ENCODE measurements around the gene ATP5PD. TPM values are rescaled to one million over a fixed set of nuclear protein-coding genes. Genes with fewer than 3 reads are reported as not detected.
A peak's percentile ranks its signal among the peaks of the same experiment; 100 is the strongest.

Gene ATP5PD
- total and polyA plus RNA-seq, 2 of the 13 experiments (the other 11 are each of a cell fraction or from before 2014, with no cell fraction given) = 158 to 428 TPM

GRCh38 chr17:75046407-75047289 is at the start of gene ATP5PD, which contains the start of gene KCTD2 (continued):
- TF ChIP-seq, protein P1, sequence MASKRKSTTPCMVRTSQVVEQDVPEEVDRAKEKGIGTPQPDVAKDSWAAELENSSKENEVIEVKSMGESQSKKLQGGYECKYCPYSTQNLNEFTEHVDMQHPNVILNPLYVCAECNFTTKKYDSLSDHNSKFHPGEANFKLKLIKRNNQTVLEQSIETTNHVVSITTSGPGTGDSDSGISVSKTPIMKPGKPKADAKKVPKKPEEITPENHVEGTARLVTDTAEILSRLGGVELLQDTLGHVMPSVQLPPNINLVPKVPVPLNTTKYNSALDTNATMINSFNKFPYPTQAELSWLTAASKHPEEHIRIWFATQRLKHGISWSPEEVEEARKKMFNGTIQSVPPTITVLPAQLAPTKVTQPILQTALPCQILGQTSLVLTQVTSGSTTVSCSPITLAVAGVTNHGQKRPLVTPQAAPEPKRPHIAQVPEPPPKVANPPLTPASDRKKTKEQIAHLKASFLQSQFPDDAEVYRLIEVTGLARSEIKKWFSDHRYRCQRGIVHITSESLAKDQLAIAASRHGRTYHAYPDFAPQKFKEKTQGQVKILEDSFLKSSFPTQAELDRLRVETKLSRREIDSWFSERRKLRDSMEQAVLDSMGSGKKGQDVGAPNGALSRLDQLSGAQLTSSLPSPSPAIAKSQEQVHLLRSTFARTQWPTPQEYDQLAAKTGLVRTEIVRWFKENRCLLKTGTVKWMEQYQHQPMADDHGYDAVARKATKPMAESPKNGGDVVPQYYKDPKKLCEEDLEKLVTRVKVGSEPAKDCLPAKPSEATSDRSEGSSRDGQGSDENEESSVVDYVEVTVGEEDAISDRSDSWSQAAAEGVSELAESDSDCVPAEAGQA (IDR thresholded peaks at IDR 0.05; ENCODE audit: low read depth) = no peak
- TF ChIP-seq, protein P1 (CRISPR knock-in tag; IDR thresholded peaks at IDR 0.05; ENCODE audit: borderline replicate concordance) = no peak
- TF ChIP-seq, protein P2, sequence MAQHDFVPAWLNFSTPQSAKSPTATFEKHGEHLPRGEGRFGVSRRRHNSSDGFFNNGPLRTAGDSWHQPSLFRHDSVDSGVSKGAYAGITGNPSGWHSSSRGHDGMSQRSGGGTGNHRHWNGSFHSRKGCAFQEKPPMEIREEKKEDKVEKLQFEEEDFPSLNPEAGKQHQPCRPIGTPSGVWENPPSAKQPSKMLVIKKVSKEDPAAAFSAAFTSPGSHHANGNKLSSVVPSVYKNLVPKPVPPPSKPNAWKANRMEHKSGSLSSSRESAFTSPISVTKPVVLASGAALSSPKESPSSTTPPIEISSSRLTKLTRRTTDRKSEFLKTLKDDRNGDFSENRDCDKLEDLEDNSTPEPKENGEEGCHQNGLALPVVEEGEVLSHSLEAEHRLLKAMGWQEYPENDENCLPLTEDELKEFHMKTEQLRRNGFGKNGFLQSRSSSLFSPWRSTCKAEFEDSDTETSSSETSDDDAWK (CRISPR knock-in tag; IDR thresholded peaks at IDR 0.05) = no peak
- TF ChIP-seq, protein P3, sequence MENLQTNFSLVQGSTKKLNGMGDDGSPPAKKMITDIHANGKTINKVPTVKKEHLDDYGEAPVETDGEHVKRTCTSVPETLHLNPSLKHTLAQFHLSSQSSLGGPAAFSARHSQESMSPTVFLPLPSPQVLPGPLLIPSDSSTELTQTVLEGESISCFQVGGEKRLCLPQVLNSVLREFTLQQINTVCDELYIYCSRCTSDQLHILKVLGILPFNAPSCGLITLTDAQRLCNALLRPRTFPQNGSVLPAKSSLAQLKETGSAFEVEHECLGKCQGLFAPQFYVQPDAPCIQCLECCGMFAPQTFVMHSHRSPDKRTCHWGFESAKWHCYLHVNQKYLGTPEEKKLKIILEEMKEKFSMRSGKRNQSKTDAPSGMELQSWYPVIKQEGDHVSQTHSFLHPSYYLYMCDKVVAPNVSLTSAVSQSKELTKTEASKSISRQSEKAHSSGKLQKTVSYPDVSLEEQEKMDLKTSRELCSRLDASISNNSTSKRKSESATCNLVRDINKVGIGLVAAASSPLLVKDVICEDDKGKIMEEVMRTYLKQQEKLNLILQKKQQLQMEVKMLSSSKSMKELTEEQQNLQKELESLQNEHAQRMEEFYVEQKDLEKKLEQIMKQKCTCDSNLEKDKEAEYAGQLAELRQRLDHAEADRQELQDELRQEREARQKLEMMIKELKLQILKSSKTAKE (CRISPR knock-in tag; IDR thresholded peaks at IDR 0.05; ENCODE audit: borderline replicate concordance) = no peak; the same call in 1 of the 2 replicates
- TF ChIP-seq ZNF333 (CRISPR knock-in tag; IDR thresholded peaks at IDR 0.05; ENCODE audit: borderline replicate concordance) = no peak; the same call in 1 of the 2 replicates
- TF ChIP-seq, protein P4, sequence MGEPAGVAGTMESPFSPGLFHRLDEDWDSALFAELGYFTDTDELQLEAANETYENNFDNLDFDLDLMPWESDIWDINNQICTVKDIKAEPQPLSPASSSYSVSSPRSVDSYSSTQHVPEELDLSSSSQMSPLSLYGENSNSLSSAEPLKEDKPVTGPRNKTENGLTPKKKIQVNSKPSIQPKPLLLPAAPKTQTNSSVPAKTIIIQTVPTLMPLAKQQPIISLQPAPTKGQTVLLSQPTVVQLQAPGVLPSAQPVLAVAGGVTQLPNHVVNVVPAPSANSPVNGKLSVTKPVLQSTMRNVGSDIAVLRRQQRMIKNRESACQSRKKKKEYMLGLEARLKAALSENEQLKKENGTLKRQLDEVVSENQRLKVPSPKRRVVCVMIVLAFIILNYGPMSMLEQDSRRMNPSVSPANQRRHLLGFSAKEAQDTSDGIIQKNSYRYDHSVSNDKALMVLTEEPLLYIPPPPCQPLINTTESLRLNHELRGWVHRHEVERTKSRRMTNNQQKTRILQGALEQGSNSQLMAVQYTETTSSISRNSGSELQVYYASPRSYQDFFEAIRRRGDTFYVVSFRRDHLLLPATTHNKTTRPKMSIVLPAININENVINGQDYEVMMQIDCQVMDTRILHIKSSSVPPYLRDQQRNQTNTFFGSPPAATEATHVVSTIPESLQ (CRISPR knock-in tag; conservative IDR thresholded peaks at IDR 0.05) = no peak
- peak; percentile 90 for TF ChIP-seq HNRNPK (IDR thresholded peaks at IDR 0.05; ENCODE audit: low read depth, low read length, poor library complexity, severe bottlenecking)
- TF ChIP-seq SIN3B (IDR thresholded peaks at IDR 0.05; ENCODE audit: low read length) = peak; percentile 49; the same call in 1 of the 2 replicates
- peak; percentile 68; the same call in 1 of the 2 replicates for TF ChIP-seq ZNF564 (CRISPR knock-in tag; IDR thresholded peaks at IDR 0.05)
- TF ChIP-seq RARG (CRISPR knock-in tag; IDR thresholded peaks at IDR 0.05; ENCODE audit: low read depth) = no peak
- no peak; the same call in 1 of the 2 replicates for TF ChIP-seq ZNF367 (CRISPR knock-in tag; IDR thresholded peaks at IDR 0.05; ENCODE audit: borderline replicate concordance)
- TF ChIP-seq USF2 (IDR thresholded peaks at IDR 0.05; ENCODE audit: low read depth, low read length) = peak; percentile 17; the same call in 1 of the 2 replicates
- no peak; the same call in 1 of the 2 replicates for TF ChIP-seq USF2 (CRISPR knock-in tag; IDR thresholded peaks at IDR 0.05; ENCODE audit: borderline replicate concordance)
